Stimulated activated CD8-positive, alpha-beta memory T cell treated with anti-CD3 and anti-CD28 coated beads, Interleukin-12 subunit alpha, Interleukin-12 subunit beta, amount 100 ng/mL, for 24 hours (primary cell): Measurements from ENCODE around the gene LDLR.
"Not testable (repeated sequence)": the region's sequence is repeated elsewhere in the genome, so short reads cannot be mapped to it uniquely, and the experiment has no call there.

Source experiments
- DNase-seq: peaks from one replicate; pipeline ENCODE4 v3.0.0-alpha.2; 2020; ENCODE audit errors: extremely low read depth

The LDLR gene

GRCh38 chr19:11140896-11141295, 51.6 kb downstream of the LDLR start:
- no peak for DNase-seq

GRCh38 chr19:11141937-11142527, 52.8 kb downstream of the LDLR start:
- no peak for DNase-seq

- DNase-seq = no peak
These were observed 53.4 kb downstream of the LDLR start for GRCh38 chr19:11142528-11143171.

- no peak for DNase-seq
These were observed 56.3 kb downstream of the LDLR start for GRCh38 chr19:11145536-11145924.

GRCh38 chr19:11148001-11148400, 58.7 kb downstream of the LDLR start:
- DNase-seq = no peak

- no peak for DNase-seq
These were observed 61.9 kb downstream of the LDLR start for GRCh38 chr19:11151181-11151580.

GRCh38 chr19:11152318-11153062, 63.2 kb downstream of the LDLR start:
- DNase-seq = no peak

- no peak for DNase-seq
These were observed 65.4 kb downstream of the LDLR start for GRCh38 chr19:11154683-11155047.

GRCh38 chr19:11155373-11156120, 66.3 kb downstream of the LDLR start, which contains the start of gene SPC24:
Gene SPC24 (minus strand): TSS chr19:11155782. CDS start chr19:11155776, 6 bp downstream.
- peak; percentile 77 for DNase-seq

GRCh38 chr19:11159598-11160439, 70.6 kb downstream of the LDLR start:
- no peak for DNase-seq

GRCh38 chr19:11160440-11160768, 71.1 kb downstream of the LDLR start:
- not testable (repeated sequence) for DNase-seq

- no peak for DNase-seq
These were observed 75.0 kb downstream of the LDLR start for GRCh38 chr19:11164296-11164695.

- no peak for DNase-seq
These were observed 75.7 kb downstream of the LDLR start for GRCh38 chr19:11164879-11165406.

- no peak for DNase-seq
These were observed 76.3 kb downstream of the LDLR start for GRCh38 chr19:11165486-11166030.

- DNase-seq = no peak
These were observed 77.2 kb downstream of the LDLR start for GRCh38 chr19:11166281-11167142.

GRCh38 chr19:11168568-11168967, 79.3 kb downstream of the LDLR start:
- no peak for DNase-seq

GRCh38 chr19:11169896-11170678, 80.8 kb downstream of the LDLR start:
- no peak for DNase-seq

GRCh38 chr19:11171144-11171543, 81.9 kb downstream of the LDLR start:
- DNase-seq = no peak

GRCh38 chr19:11172576-11172975, 83.3 kb downstream of the LDLR start:
- DNase-seq = no peak
